CMK (cell line): ENCODE measurements around the gene CDR2.
A peak's percentile ranks its signal among the peaks of the same experiment; 100 is the strongest.
"Not testable (repeated sequence)": the region's sequence is repeated elsewhere in the genome, so short reads cannot be mapped to it uniquely, and the experiment has no call there.

Experiments
- DNase-seq: peaks from one replicate; pipeline ENCODE4 v3.0.0-alpha.2; 2010; ENCODE audit warnings: low read depth

The CDR2 gene

GRCh38 chr16:22374311-22375116, at the start of gene CDR2:
Gene CDR2, minus strand, starts transcription at chr16:22374619. Its CDS starts 310 bp downstream, at chr16:22374309.
- peak; percentile 80 for DNase-seq

GRCh38 chr16:22423716-22424115, 49.3 kb upstream of the CDR2 start:
- no peak for DNase-seq

GRCh38 chr16:22421136-22421535, 46.7 kb upstream of the CDR2 start:
- DNase-seq = no peak

GRCh38 chr16:22420606-22421135, 46.3 kb upstream of the CDR2 start:
- no peak for DNase-seq

- DNase-seq = no peak
Observed at GRCh38 chr16:22419908-22420307, 45.5 kb upstream of the CDR2 start.

- DNase-seq = no peak
Observed at GRCh38 chr16:22418826-22419225, 44.4 kb upstream of the CDR2 start.

- not testable (repeated sequence) for DNase-seq
Observed at GRCh38 chr16:22417798-22418197, 43.4 kb upstream of the CDR2 start.

- no peak for DNase-seq
Observed at GRCh38 chr16:22417019-22417418, 42.6 kb upstream of the CDR2 start.

GRCh38 chr16:22413819-22414218, 39.4 kb upstream of the CDR2 start:
- no peak for DNase-seq

- no peak for DNase-seq
Observed at GRCh38 chr16:22407486-22407885, 33.1 kb upstream of the CDR2 start.

GRCh38 chr16:22402191-22402590, 27.8 kb upstream of the CDR2 start:
- no peak for DNase-seq

GRCh38 chr16:22400900-22401299, 26.5 kb upstream of the CDR2 start:
- DNase-seq = no peak

GRCh38 chr16:22397931-22398330, 23.5 kb upstream of the CDR2 start:
- no peak for DNase-seq

- no peak for DNase-seq
Observed at GRCh38 chr16:22397464-22397863, 23.0 kb upstream of the CDR2 start.

- no peak for DNase-seq
Observed at GRCh38 chr16:22395960-22396359, 21.5 kb upstream of the CDR2 start.

- DNase-seq = no peak
Observed at GRCh38 chr16:22394121-22394520, 19.7 kb upstream of the CDR2 start.

- DNase-seq = no peak
Observed at GRCh38 chr16:22388101-22388644, 13.8 kb upstream of the CDR2 start.

- DNase-seq = no peak
Observed at GRCh38 chr16:22386976-22387375, 12.6 kb upstream of the CDR2 start.

- DNase-seq = no peak
Observed at GRCh38 chr16:22385196-22385595, 10.8 kb upstream of the CDR2 start.

GRCh38 chr16:22383827-22384226, 9.4 kb upstream of the CDR2 start:
- DNase-seq = no peak

- no peak for DNase-seq
Observed at GRCh38 chr16:22381392-22381791, 7.0 kb upstream of the CDR2 start.

- no peak for DNase-seq
Observed at GRCh38 chr16:22380529-22380928, 6.1 kb upstream of the CDR2 start.

GRCh38 chr16:22379656-22380055, 5.2 kb upstream of the CDR2 start:
- DNase-seq = no peak
